ENCODE results near the gene BSN. TPM values are rescaled to one million over a fixed set of nuclear protein-coding genes. Genes with fewer than 3 reads are reported as not detected.

BSN gene
- total RNA-seq, 4 donors from 2014 or later, result 0.44 to 1.8 (median 0.92) TPM

GRCh38 chr3:49634736-49635135 lies 80.5 kb downstream of the BSN start:
- TF ChIP-seq EP300 (IDR thresholded peaks at IDR 0.05), result no peak
- no peaks in the 10 kb centered on the region for H3K4me1 ChIP-seq
- peaks cover 0 to 9% (median 0%) of the 10 kb centered on the region in 4 donors for H3K9me3 ChIP-seq
- 71 to 76% methylated on average over 3 of the region's 3 CpGs for WGBS, 2 donors
- no peaks in the 10 kb centered on the region for H3K36me3 ChIP-seq
- no peaks in the 10 kb centered on the region for H3K27me3 ChIP-seq
- no peak for DNase-seq (ENCODE audit: low spot score in 2 of 2)
- H3K27ac ChIP-seq, result no peak overlapping the region
- no peak overlapping the region for H3K4me3 ChIP-seq

- Histone ChIP-seq H3K4me3 (no peak overlapping the region), H3K9me3 (peaks cover 0 to under 1% (median 0%) of the 10 kb centered on the region in 4 donors), H3K36me3 (no peaks in the 10 kb centered on the region), H3K27me3 (no peaks in the 10 kb centered on the region), H3K27ac (no peak overlapping the region), H3K4me1 (no peaks in the 10 kb centered on the region)
- WGBS, 2 donors, result 56 to 67% methylated on average over 7 of the region's 7 CpGs
- no peak for DNase-seq (ENCODE audit: low spot score in 2 of 2)
- TF ChIP-seq EP300 (IDR thresholded peaks at IDR 0.05), result no peak
Measured at GRCh38 chr3:49636883-49637609, 82.8 kb downstream of the BSN start.

- no peak for DNase-seq (ENCODE audit: low spot score in 2 of 2)
- TF ChIP-seq POLR2A (IDR thresholded peaks at IDR 0.05) (no peak), CTCF (IDR thresholded peaks at IDR 0.05) (no peak), EP300 (IDR thresholded peaks at IDR 0.05) (no peak)
- WGBS, 2 donors, result 56 to 61% methylated on average over 8 of the region's 8 CpGs
- H3K27me3 ChIP-seq, result no peaks in the 10 kb centered on the region
- no peak overlapping the region for H3K4me3 ChIP-seq
- H3K27ac ChIP-seq, result no peak overlapping the region
- H3K4me1 ChIP-seq, result no peaks in the 10 kb centered on the region
- no peaks in the 10 kb centered on the region for H3K9me3 ChIP-seq
- H3K36me3 ChIP-seq, result peaks cover 0 to 12% (median 0%) of the 10 kb centered on the region in 3 donors
Measured at GRCh38 chr3:49638445-49638844, 84.2 kb downstream of the BSN start.

GRCh38 chr3:49639551-49639950 lies 85.3 kb downstream of the BSN start:
- Histone ChIP-seq H3K4me1 (no peaks in the 10 kb centered on the region), H3K36me3 (peaks cover 0 to 14% (median 0%) of the 10 kb centered on the region in 3 donors), H3K4me3 (no peak overlapping the region), H3K27ac (no peak overlapping the region), H3K9me3 (no peaks in the 10 kb centered on the region), H3K27me3 (no peaks in the 10 kb centered on the region)
- WGBS, 2 donors, result 79 to 86% methylated on average over 2 of the region's 2 CpGs
- no peak for DNase-seq (ENCODE audit: low spot score in 2 of 2)
- TF ChIP-seq CTCF (IDR thresholded peaks at IDR 0.05) (no peak), EP300 (IDR thresholded peaks at IDR 0.05) (no peak), POLR2A (IDR thresholded peaks at IDR 0.05) (no peak)

- no peak for DNase-seq (ENCODE audit: low spot score in 2 of 2)
- H3K36me3 ChIP-seq, result peaks cover 0 to 14% (median 0%) of the 10 kb centered on the region in 3 donors
- H3K27ac ChIP-seq, result no peak overlapping the region
- no peak for TF ChIP-seq EP300 (IDR thresholded peaks at IDR 0.05)
- no peak for TF ChIP-seq CTCF (IDR thresholded peaks at IDR 0.05)
- no peak for TF ChIP-seq POLR2A (IDR thresholded peaks at IDR 0.05)
- no peaks in the 10 kb centered on the region for H3K27me3 ChIP-seq
- H3K4me1 ChIP-seq, result no peaks in the 10 kb centered on the region
- no peaks in the 10 kb centered on the region for H3K9me3 ChIP-seq
- WGBS, 2 donors, result 66 to 80% methylated on average over 7 of the region's 7 CpGs
- no peak overlapping the region for H3K4me3 ChIP-seq
Measured at GRCh38 chr3:49641292-49641691, 87.0 kb downstream of the BSN start.

- Histone ChIP-seq H3K36me3 (peaks cover 0 to 14% (median 0%) of the 10 kb centered on the region in 3 donors), H3K27ac (no peak overlapping the region), H3K4me1 (no peaks in the 10 kb centered on the region), H3K9me3 (no peaks in the 10 kb centered on the region), H3K4me3 (no peak overlapping the region), H3K27me3 (no peaks in the 10 kb centered on the region)
- WGBS, 2 donors, result 88 to 96% methylated on average over 8 of the region's 14 CpGs
- DNase-seq (ENCODE audit: low spot score in 2 of 2), result no peak
- TF ChIP-seq CTCF (IDR thresholded peaks at IDR 0.05), result no peak
- no peak for TF ChIP-seq EP300 (IDR thresholded peaks at IDR 0.05)
Measured at GRCh38 chr3:49641921-49642707, 87.8 kb downstream of the BSN start.
